Panc1 (cell line): ENCODE measurements around the gene PNKD. TPM values are rescaled to one million over a fixed set of nuclear protein-coding genes. Genes with fewer than 3 reads are reported as not detected.
A peak's percentile ranks its signal among the peaks of the same experiment; 100 is the strongest.

Experiments
- ATAC-seq: fragments of 200-7000 bp; cut with Tn5 transposase; 2 replicates; pipeline ENCODE4 v1.9.1; 2020; ENCODE audit warnings: mild to moderate bottlenecking, moderate library complexity
- BruUV-seq: library from RNA; stranded (reverse); fragments of 400-500 nt; replicated peaks from 2 replicates; lab custom pipeline; 2021; lab: Mats Ljungman, UMichigan
- CTCF ChIA-PET: fragments of 300-600 bp; sonication (Branson Sonifier 250); formaldehyde crosslinking; loops from one replicate; lab custom pipeline; 2022; ENCODE audit warnings: antibody characterized with exemption; lab: Charles Lee
- POLR2A ChIA-PET: fragments of 300-600 bp; sonication (Branson Sonifier 250); formaldehyde crosslinking; loops from one replicate; lab custom pipeline; 2022; ENCODE audit warnings: antibody characterized with exemption; lab: Charles Lee
- DNase-seq: peaks from one replicate; pipeline ENCODE4 v3.0.0-alpha.2; 2010; ENCODE audit warnings: low read depth, low spot score
- H3K27ac ChIP-seq: 2 replicates; pipeline ENCODE4 v1.5.1; 2011; ENCODE audit warnings: mild to moderate bottlenecking, low read length, inconsistent platforms
- H3K27me3 ChIP-seq: fragments of 200-500 bp; sonication (Bioruptor generic); 2 replicates; pipeline ENCODE4 v1.6.0; 2014; ENCODE audit warnings: low read length, inconsistent platforms; ENCODE audit not compliant: control insufficient read depth, insufficient read depth
- H3K36me3 ChIP-seq: fragments of 200-500 bp; sonication (Bioruptor generic); 2 replicates; pipeline ENCODE4 v1.5.1; 2014; ENCODE audit warnings: inconsistent platforms, mild to moderate bottlenecking, low read length, moderate library complexity; ENCODE audit not compliant: control insufficient read depth, insufficient read depth
- H3K4me1 ChIP-seq: 2 replicates; pipeline ENCODE4 v1.5.1; 2011; ENCODE audit warnings: inconsistent platforms, mild to moderate bottlenecking, low read length, moderate library complexity; ENCODE audit not compliant: control insufficient read depth, insufficient read depth
- H3K4me3 ChIP-seq, 2 experiments: 2 replicates each; pipeline ENCODE4 v1.5.1; 2011 to 2012; ENCODE audit warnings: low read depth in 2 of 2, low read length in 2 of 2, mild to moderate bottlenecking in 2 of 2, inconsistent platforms in 1 of 2, moderate library complexity in 1 of 2
- H3K9me3 ChIP-seq: fragments of 200-500 bp; sonication (Bioruptor generic); 2 replicates; pipeline ENCODE4 v1.5.1; 2014; ENCODE audit warnings: low read depth, mild to moderate bottlenecking, inconsistent platforms, low read length, moderate library complexity; ENCODE audit not compliant: control insufficient read depth, insufficient read depth
- CTCF ChIP-seq: fragments of 450-650 bp; IDR thresholded peaks from 2 replicates; pipeline ENCODE4 v1.5.1; 2017; ENCODE audit warnings: mild to moderate bottlenecking
- POLR2AphosphoS5 ChIP-seq: IDR thresholded peaks from 2 replicates; pipeline ENCODE4 v1.6.1; 2012; ENCODE audit warnings: mild to moderate bottlenecking, low read depth, low read length, moderate library complexity
- SIN3A ChIP-seq: IDR thresholded peaks from 2 replicates; pipeline ENCODE4 v1.6.1; 2012; ENCODE audit warnings: low read depth, mild to moderate bottlenecking, low read length, moderate library complexity, borderline replicate concordance; ENCODE audit not compliant: insufficient read depth
- TCF7L2 ChIP-seq: IDR thresholded peaks from 2 replicates; pipeline ENCODE4 v1.6.1; 2011; ENCODE audit warnings: mild to moderate bottlenecking, low read depth, low read length, inconsistent platforms
- in situ Hi-C: cut with HindIII; loops from 2 replicates; pipeline ENCODE4 v1.10.0; 2016; ENCODE audit warnings: low sequenced_read_pairs, low pct_unique_long_range_greater_than_20kb
- intact Hi-C: fragments of 100-400 bp; cut with micrococcal nuclease; formaldehyde crosslinking; loops from one replicate; pipeline ENCODE4 v1.10.0; 2022; ENCODE audit not compliant: unreplicated experiment
- microRNA-seq: library from miRNA; unstranded; fragments of <30 nt; microRNA quantifications from one replicate; pipeline ENCODE4 v1.1.0, GENCODE V29; 2020; ENCODE audit not compliant: unreplicated experiment
- total RNA-seq: library from RNA; stranded (reverse); gene quantifications from one replicate; pipeline ENCODE4 v1.2.1, GENCODE V29; 2021; ENCODE audit not compliant: unreplicated experiment
- TF ChIP-seq, protein P1 (sequence below), 2 experiments: IDR thresholded peaks; 2 replicates each; pipeline ENCODE4 v1.6.1; 2011 to 2012; ENCODE audit warnings: low read depth in 2 of 2, control low read depth in 1 of 2, low read length in 1 of 2, mild to moderate bottlenecking in 1 of 2, moderate library complexity in 1 of 2; ENCODE audit not compliant: insufficient read depth in 1 of 2

Gene PNKD
- total RNA-seq, 1 experiment from 2014 or later: 49.0 TPM

DNA sequence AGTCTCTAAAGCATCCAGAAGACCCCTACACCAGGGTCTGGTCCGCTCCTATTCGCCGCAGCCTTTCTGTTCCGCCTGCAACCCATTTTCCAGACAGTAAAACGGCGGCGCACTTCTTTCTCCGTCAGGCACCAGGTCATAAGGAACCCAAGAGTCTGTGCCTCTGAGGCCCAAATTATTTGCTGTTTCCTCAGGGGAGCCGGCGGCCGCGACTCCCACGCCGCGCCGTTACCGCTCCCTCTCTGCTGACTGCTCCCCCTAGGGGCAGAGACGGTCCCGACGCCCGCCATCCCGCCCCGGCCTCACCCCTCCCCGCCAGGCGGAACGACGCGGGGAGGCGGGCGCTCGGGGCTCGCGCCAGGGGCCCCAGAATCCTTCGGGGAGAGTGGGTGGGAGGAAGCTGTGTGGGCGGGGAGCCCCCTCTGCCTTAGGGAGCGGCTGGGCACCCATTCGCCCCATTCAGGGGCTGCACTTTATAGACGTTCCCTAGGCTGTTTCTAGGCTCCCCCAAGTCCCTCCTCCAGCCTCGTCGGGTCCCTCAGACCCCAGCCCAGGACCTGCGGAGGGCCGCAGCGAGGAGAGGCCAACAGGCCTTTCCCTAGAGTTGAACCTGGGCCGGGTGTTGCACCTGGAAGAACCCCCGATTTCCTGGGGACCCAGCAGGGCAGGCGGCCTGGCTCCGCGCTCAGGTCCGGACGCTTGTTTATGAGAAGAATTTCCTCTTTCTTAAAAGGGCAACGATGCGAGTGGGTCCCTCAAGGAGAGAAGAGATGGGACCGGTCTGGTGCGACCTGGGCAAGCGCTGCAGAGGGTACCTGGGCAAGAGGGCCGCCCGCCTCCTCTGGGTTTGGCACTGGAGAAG is 125.7 kb downstream of the PNKD start:
- Histone ChIP-seq H3K36me3 (no peaks in the 10 kb centered on the region; the same call in 1 of the 2 replicates), H3K27me3 (no peaks in the 10 kb centered on the region), H3K4me1 (peaks cover 25% of the 10 kb centered on the region), H3K27ac (peak overlapping the region; percentile 99), H3K4me3 (peak overlapping the region; percentile 72 to 76), H3K9me3 (no peaks in the 10 kb centered on the region)
- DNase-seq (no peak), ATAC-seq (peak; percentile 70)
- ChIA-PET POLR2A (interaction anchor here (0.6 to 0.7 kb wide), 3 partner anchors 11 to 109 kb away, joined by 4 to 8 read pairs (median 4); no protein-coding TSS in a partner anchor), CTCF (interaction anchor here (0.6 to 1.0 kb wide), 7 partner anchors 27 to 109 kb away, joined by 3 to 7 read pairs (median 4); no protein-coding TSS in a partner anchor)
- in situ Hi-C loops: no loop called here
- intact Hi-C loops: loop anchor here (2.0 kb wide), 1 partner anchor 95 kb away; no protein-coding TSS in a partner anchor
- TF ChIP-seq, protein P1, sequence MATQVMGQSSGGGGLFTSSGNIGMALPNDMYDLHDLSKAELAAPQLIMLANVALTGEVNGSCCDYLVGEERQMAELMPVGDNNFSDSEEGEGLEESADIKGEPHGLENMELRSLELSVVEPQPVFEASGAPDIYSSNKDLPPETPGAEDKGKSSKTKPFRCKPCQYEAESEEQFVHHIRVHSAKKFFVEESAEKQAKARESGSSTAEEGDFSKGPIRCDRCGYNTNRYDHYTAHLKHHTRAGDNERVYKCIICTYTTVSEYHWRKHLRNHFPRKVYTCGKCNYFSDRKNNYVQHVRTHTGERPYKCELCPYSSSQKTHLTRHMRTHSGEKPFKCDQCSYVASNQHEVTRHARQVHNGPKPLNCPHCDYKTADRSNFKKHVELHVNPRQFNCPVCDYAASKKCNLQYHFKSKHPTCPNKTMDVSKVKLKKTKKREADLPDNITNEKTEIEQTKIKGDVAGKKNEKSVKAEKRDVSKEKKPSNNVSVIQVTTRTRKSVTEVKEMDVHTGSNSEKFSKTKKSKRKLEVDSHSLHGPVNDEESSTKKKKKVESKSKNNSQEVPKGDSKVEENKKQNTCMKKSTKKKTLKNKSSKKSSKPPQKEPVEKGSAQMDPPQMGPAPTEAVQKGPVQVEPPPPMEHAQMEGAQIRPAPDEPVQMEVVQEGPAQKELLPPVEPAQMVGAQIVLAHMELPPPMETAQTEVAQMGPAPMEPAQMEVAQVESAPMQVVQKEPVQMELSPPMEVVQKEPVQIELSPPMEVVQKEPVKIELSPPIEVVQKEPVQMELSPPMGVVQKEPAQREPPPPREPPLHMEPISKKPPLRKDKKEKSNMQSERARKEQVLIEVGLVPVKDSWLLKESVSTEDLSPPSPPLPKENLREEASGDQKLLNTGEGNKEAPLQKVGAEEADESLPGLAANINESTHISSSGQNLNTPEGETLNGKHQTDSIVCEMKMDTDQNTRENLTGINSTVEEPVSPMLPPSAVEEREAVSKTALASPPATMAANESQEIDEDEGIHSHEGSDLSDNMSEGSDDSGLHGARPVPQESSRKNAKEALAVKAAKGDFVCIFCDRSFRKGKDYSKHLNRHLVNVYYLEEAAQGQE (IDR thresholded peaks at IDR 0.05; ENCODE audit: insufficient read depth in 1 of 2, low read depth in 2 of 2, low read length in 1 of 2): no peak
- TF ChIP-seq POLR2AphosphoS5: peak; percentile 78
- TF ChIP-seq CTCF: peak; percentile 97
- TF ChIP-seq SIN3A: peak; percentile 89; the same call in 1 of the 2 replicates
- no peak for TF ChIP-seq TCF7L2
- BruUV-seq: no TSS peak

Small RNA genes within 50 kb of the gene (microRNA-seq; reads per million reads assigned to microRNA genes)
- gene MIR6513 (1.3 reads per million), gene MIR6810 (0.95 reads per million)

Other genes with a start within 250 kb of the PNKD start
- gene RUFY4, start 201.3 kb upstream of the PNKD start, total RNA-seq: not detected
- gene CXCR2, start 144.5 kb upstream of the PNKD start, total RNA-seq: not detected
- gene CXCR1, start 103.6 kb upstream of the PNKD start, total RNA-seq: not detected
- gene ARPC2, start 53.3 kb upstream of the PNKD start, total RNA-seq: 248 TPM
- gene GPBAR1, start 9.5 kb upstream of the PNKD start, total RNA-seq: 0.18 TPM
- 103 TPM for gene AAMP, start 382 bp upstream of the PNKD start, total RNA-seq
- 114 TPM for gene TMBIM1, start 22.0 kb downstream of the PNKD start, total RNA-seq
- 0.18 TPM for gene CATIP, start 86.3 kb downstream of the PNKD start, total RNA-seq
- 0.31 TPM for gene SLC11A1, start 111.8 kb downstream of the PNKD start, total RNA-seq
- 128 TPM for gene CTDSP1, start 129.3 kb downstream of the PNKD start, total RNA-seq
- 0.18 TPM for gene VIL1, start 148.6 kb downstream of the PNKD start, total RNA-seq